CD4-positive, CD25-positive, alpha-beta regulatory T cell (primary cell): Measurements from ENCODE around the gene SEC14L6. TPM values are rescaled to one million over a fixed set of nuclear protein-coding genes. Genes with fewer than 3 reads are reported as not detected.

Experiments used
- ATAC-seq, 2 donors: fragments of 150-1000 bp; cut with Tn5 transposase; one replicate each; pipeline ENCODE4 v1.10.0; 2021; ENCODE audit warnings: low read depth in 2 of 2, moderate number of reproducible peaks in 2 of 2, moderate library complexity in 1 of 2
- DNase-seq, 3 donors: peaks; one replicate each; pipeline versions ENCODE4 v3.0.0 to v3.0.0-alpha.2; 2012 to 2022; ENCODE audit warnings: mixed read lengths in 1 of 3
- H3K27ac ChIP-seq: one replicate; pipeline ENCODE4 v1.7.0; 2013; ENCODE audit warnings: mild to moderate bottlenecking, low read length; ENCODE audit not compliant: insufficient read depth, poor library complexity, severe bottlenecking
- H3K27me3 ChIP-seq: one replicate; pipeline ENCODE4 v1.7.0; 2013; ENCODE audit warnings: low read length; ENCODE audit not compliant: control insufficient read depth, insufficient read depth
- H3K36me3 ChIP-seq: one replicate; pipeline ENCODE4 v1.7.0; 2013; ENCODE audit warnings: mild to moderate bottlenecking, low read length, moderate library complexity; ENCODE audit not compliant: control insufficient read depth, insufficient read depth
- H3K4me1 ChIP-seq: 2 replicates; pipeline ENCODE4 v1.7.0; 2013; ENCODE audit warnings: mild to moderate bottlenecking, low read length; ENCODE audit not compliant: insufficient read depth, control insufficient read depth, poor library complexity, severe bottlenecking
- H3K4me3 ChIP-seq: one replicate; pipeline ENCODE4 v1.7.0; 2013; ENCODE audit warnings: low read depth, mild to moderate bottlenecking, low read length, moderate library complexity
- H3K9me3 ChIP-seq, 2 experiments: 1 replicate in 1 of 2; 2 replicates in 1 of 2; pipeline ENCODE4 v1.7.0; 2013; ENCODE audit warnings: low read length in 2 of 2, mild to moderate bottlenecking in 1 of 2, moderate library complexity in 1 of 2; ENCODE audit not compliant: control insufficient read depth in 2 of 2
- H3K27ac Mint-ChIP-seq, 3 donors: one replicate each; pipeline ENCODE4 v1.8.0; 2020 to 2022; ENCODE audit warnings: mild to moderate bottlenecking in 3 of 3, mixed read lengths in 3 of 3, moderate library complexity in 2 of 3
- H3K27me3 Mint-ChIP-seq: one replicate; pipeline ENCODE4 v1.8.0; 2022; ENCODE audit warnings: mild to moderate bottlenecking, mixed read lengths
- H3K36me3 Mint-ChIP-seq: one replicate; pipeline ENCODE4 v1.8.0; 2020; ENCODE audit warnings: mixed read lengths
- H3K4me1 Mint-ChIP-seq, 4 donors: one replicate each; pipeline ENCODE4 v1.8.0; 2020 to 2022; ENCODE audit warnings: mixed read lengths in 4 of 4, mild to moderate bottlenecking in 1 of 4
- H3K4me3 Mint-ChIP-seq, 4 donors: one replicate each; pipeline ENCODE4 v1.8.0; 2020 to 2022; ENCODE audit warnings: mild to moderate bottlenecking in 4 of 4, mixed read lengths in 4 of 4, moderate library complexity in 3 of 4
- H3K9me3 Mint-ChIP-seq, 7 donors: one replicate each; pipeline ENCODE4 v1.8.0; 2020 to 2022; ENCODE audit warnings: mixed read lengths in 7 of 7, mild to moderate bottlenecking in 3 of 7, moderate library complexity in 2 of 7
- polyA plus RNA-seq, 4 donors: library from polyadenylated mRNA; unstranded; fragments of 300-500 nt; fragmentation: Illumina TruSeq; gene quantifications; one replicate each; pipeline ENCODE4 v1.2.3, GENCODE V29; 2021
- total RNA-seq: library from RNA; stranded (reverse); gene quantifications from one replicate; pipeline ENCODE4 v1.2.3, GENCODE V29; 2022

SEC14L6 gene
- total and polyA plus RNA-seq, 5 donors from 2014 or later, result 0.09 TPM; not detected in 4

DNA sequence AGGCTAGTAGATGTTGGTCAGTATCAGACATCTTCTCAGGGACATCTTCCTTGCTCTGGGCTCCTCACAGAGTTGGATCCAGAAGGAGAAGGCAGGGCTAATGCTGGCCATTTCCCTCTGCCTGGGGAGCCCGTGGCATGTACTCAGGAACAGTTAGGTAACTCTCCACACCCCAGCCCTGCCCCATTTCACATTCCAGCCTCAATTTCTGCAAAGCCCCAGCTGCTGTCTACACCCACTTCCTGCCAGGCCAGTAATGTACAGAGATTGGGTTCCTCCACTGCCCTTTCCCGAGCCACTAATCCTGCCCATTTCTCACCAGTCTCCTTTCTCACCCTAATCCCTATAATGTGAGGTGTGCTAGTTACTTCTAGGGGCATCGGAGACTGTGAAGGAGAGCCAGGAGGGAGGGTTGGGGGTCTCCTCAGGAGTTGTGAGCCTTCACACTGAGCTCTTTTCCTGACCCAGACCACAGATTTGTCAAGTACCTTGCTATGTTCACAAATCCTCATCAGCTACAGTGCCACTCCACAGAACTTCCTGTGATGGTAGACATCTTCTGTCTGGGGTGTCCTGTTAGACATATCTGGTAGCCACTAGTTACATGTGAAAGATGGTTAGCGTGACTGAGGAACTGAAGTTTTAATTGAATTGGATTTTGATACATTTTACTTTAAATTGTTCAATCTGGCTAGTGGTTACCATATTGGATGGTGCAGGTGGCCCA is 73.4 kb downstream of the SEC14L6 start:
- Mint-ChIP-seq H3K36me3 (no peaks in the 10 kb centered on the region), H3K4me3 (no peak overlapping the region), H3K9me3 (peaks cover 0 to 6% (median 0%) of the 10 kb centered on the region in 7 donors), H3K27me3 (peaks cover 54% of the 10 kb centered on the region), H3K4me1 (peaks cover 0 to 11% (median 5%) of the 10 kb centered on the region in 4 donors), H3K27ac (no peak overlapping the region)
- H3K27ac ChIP-seq, result no peak overlapping the region
- H3K4me3 ChIP-seq, result no peak overlapping the region
- ATAC-seq, result no peak
- H3K36me3 ChIP-seq, result no peaks in the 10 kb centered on the region
- H3K9me3 ChIP-seq, result no peaks in the 10 kb centered on the region
- H3K4me1 ChIP-seq, result no peaks in the 10 kb centered on the region
- H3K27me3 ChIP-seq, result peaks cover 4% of the 10 kb centered on the region
- no peak for DNase-seq

Other genes starting within 250 kb of the SEC14L6 start
- 67.5 TPM for gene TBC1D10A, start 219.8 kb downstream of the SEC14L6 start, total RNA-seq
- gene TBC1D10A, start 219.8 kb downstream of the SEC14L6 start, polyA plus RNA-seq, result 10 to 100 TPM; 44.2 to 58.0 (median 47.4) TPM
- 389 TPM for gene SF3A1, start 189.8 kb downstream of the SEC14L6 start, total RNA-seq
- 10 to 100 TPM; 66.6 to 78.6 (median 75.1) TPM for gene SF3A1, start 189.8 kb downstream of the SEC14L6 start, polyA plus RNA-seq
- 7.1 TPM for gene CCDC157, start 189.7 kb downstream of the SEC14L6 start, total RNA-seq
- 1 to 10 TPM; 1.3 to 2.4 (median 1.9) TPM for gene CCDC157, start 189.7 kb downstream of the SEC14L6 start, polyA plus RNA-seq
- gene RNF215, start 159.3 kb downstream of the SEC14L6 start, total RNA-seq, result 13.1 TPM
- gene RNF215, start 159.3 kb downstream of the SEC14L6 start, polyA plus RNA-seq, result under 1 TPM; 0.23 to 0.50 (median 0.42) TPM
- gene SEC14L2, start 149.7 kb downstream of the SEC14L6 start, total RNA-seq, result 69.0 TPM
- gene SEC14L2, start 149.7 kb downstream of the SEC14L6 start, polyA plus RNA-seq, result 1 to 10 TPM; 3.1 to 5.8 (median 3.7) TPM
- gene MTFP1, start 121.0 kb downstream of the SEC14L6 start, total RNA-seq, result 111 TPM
- gene MTFP1, start 121.0 kb downstream of the SEC14L6 start, polyA plus RNA-seq, result 10 to 100 TPM; 38.3 to 48.9 (median 43.8) TPM
- not detected for gene SEC14L3, start 74.7 kb downstream of the SEC14L6 start, total RNA-seq
- not detected for gene SEC14L3, start 74.7 kb downstream of the SEC14L6 start, polyA plus RNA-seq
- not detected for gene SEC14L4, start 41.0 kb downstream of the SEC14L6 start, total RNA-seq
- gene SEC14L4, start 41.0 kb downstream of the SEC14L6 start, polyA plus RNA-seq, result not detected
- 0.44 TPM for gene GAL3ST1, start 27.9 kb upstream of the SEC14L6 start, total RNA-seq
- under 1 TPM in 1 of 4 donors, not detected in 3; 0.49 TPM for gene GAL3ST1, start 27.9 kb upstream of the SEC14L6 start, polyA plus RNA-seq
- gene PES1, start 45.2 kb upstream of the SEC14L6 start, total RNA-seq, result 38.2 TPM
- 10 to 100 TPM; 35.2 to 47.9 (median 36.1) TPM for gene PES1, start 45.2 kb upstream of the SEC14L6 start, polyA plus RNA-seq
- gene TCN2, start 60.4 kb upstream of the SEC14L6 start, total RNA-seq, result 0.30 TPM
- 1 to 10 TPM in 2 of 4 donors, under 1 TPM in 2; 0.23 to 1.7 (median 0.99) TPM for gene TCN2, start 60.4 kb upstream of the SEC14L6 start, polyA plus RNA-seq
- 14.5 TPM for gene SLC35E4, start 89.0 kb upstream of the SEC14L6 start, total RNA-seq
- 1 to 10 TPM; 1.9 to 7.0 (median 4.1) TPM for gene SLC35E4, start 89.0 kb upstream of the SEC14L6 start, polyA plus RNA-seq
- gene DUSP18, start 121.1 kb upstream of the SEC14L6 start, total RNA-seq, result 15.5 TPM
- 10 to 100 TPM; 11.4 to 20.2 (median 12.8) TPM for gene DUSP18, start 121.1 kb upstream of the SEC14L6 start, polyA plus RNA-seq
- gene OSBP2, start 148.1 kb upstream of the SEC14L6 start, total RNA-seq, result 9.9 TPM
- 1 to 10 TPM in 2 of 4 donors, under 1 TPM in 2; 0.86 to 1.9 (median 1.3) TPM for gene OSBP2, start 148.1 kb upstream of the SEC14L6 start, polyA plus RNA-seq